SH-SY5Y (cell line): ENCODE results near the gene HES1.

Experiments
- GATA2 ChIP-seq: IDR thresholded peaks from 2 replicates; pipeline ENCODE4 v1.6.1; 2011; ENCODE audit warnings: mild to moderate bottlenecking, low read depth, low read length
- GATA3 ChIP-seq: IDR thresholded peaks from 2 replicates; pipeline ENCODE4 v1.6.1; 2011; ENCODE audit warnings: low read depth, mild to moderate bottlenecking, low read length, moderate library complexity

- TF ChIP-seq GATA2 (no peak), GATA3 (no peak)
These were observed 12.4 kb downstream of the HES1 start for GRCh38 chr3:194148383-194148782.
